OCI-LY1 (cell line): ENCODE measurements around the gene SBSN.

Source experiments
- H2AFZ ChIP-seq: fragments of 200-600 bp; sonication (generic), shearing (Covaris generic); 2 replicates; pipeline ENCODE4 v1.6.0; 2014; ENCODE audit warnings: antibody characterized with exemption, mild to moderate bottlenecking, low read length
- H3F3A ChIP-seq: fragments of 200-600 bp; sonication (generic), shearing (Covaris generic); 2 replicates; pipeline ENCODE4 v1.6.0; 2014; ENCODE audit warnings: mild to moderate bottlenecking, antibody characterized with exemption, low read length, moderate library complexity; ENCODE audit not compliant: insufficient read depth
- H3K27ac ChIP-seq: fragments of 200-600 bp; sonication (generic); 2 replicates; pipeline ENCODE4 v1.5.1; 2014; ENCODE audit warnings: low read length, mixed run types, mild to moderate bottlenecking, low read depth; ENCODE audit not compliant: poor library complexity, severe bottlenecking
- H3K27me3 ChIP-seq: fragments of 200-600 bp; sonication (generic); 2 replicates; pipeline ENCODE4 v1.6.0; 2014; ENCODE audit warnings: antibody characterized with exemption, mild to moderate bottlenecking, low read length, moderate library complexity; ENCODE audit not compliant: insufficient read depth
- H3K36me3 ChIP-seq: fragments of 200-600 bp; sonication (generic); 2 replicates; pipeline ENCODE4 v1.6.1; 2014; ENCODE audit warnings: mild to moderate bottlenecking, antibody characterized with exemption, low read length, moderate library complexity, mixed read lengths; ENCODE audit not compliant: insufficient read depth
- H3K4me1 ChIP-seq: fragments of 200-600 bp; sonication (generic); 2 replicates; pipeline ENCODE4 v1.5.1; 2014; ENCODE audit warnings: mild to moderate bottlenecking, low read length, moderate library complexity; ENCODE audit not compliant: insufficient read depth, severe bottlenecking
- H3K4me2 ChIP-seq: fragments of 200-600 bp; sonication (generic), shearing (Covaris generic); 2 replicates; pipeline ENCODE4 v1.6.1; 2014; ENCODE audit warnings: low read length
- H3K4me3 ChIP-seq: fragments of 200-600 bp; sonication (generic); 2 replicates; pipeline ENCODE4 v1.5.1; 2014; ENCODE audit warnings: low read length, low read depth, mild to moderate bottlenecking, mixed read lengths; ENCODE audit not compliant: poor library complexity, severe bottlenecking
- H3K79me2 ChIP-seq: fragments of 200-600 bp; shearing (Covaris generic); 2 replicates; pipeline ENCODE4 v1.6.1; 2016; ENCODE audit warnings: mixed run types, low read length, mixed read lengths; ENCODE audit not compliant: insufficient read depth
- H3K9ac ChIP-seq: fragments of 200-600 bp; sonication (generic), shearing (Covaris generic); 2 replicates; pipeline ENCODE4 v1.6.1; 2014; ENCODE audit warnings: mild to moderate bottlenecking, low read length, mixed read lengths
- H3K9me2 ChIP-seq: fragments of 200-600 bp; sonication (generic), shearing (Covaris generic); 2 replicates; pipeline ENCODE4 v1.6.1; 2014; ENCODE audit warnings: low read depth, mild to moderate bottlenecking, low read length, mixed read lengths
- H3K9me3 ChIP-seq: fragments of 200-600 bp; shearing (Covaris generic); 2 replicates; pipeline ENCODE4 v1.6.1; 2014; ENCODE audit warnings: low read length, mixed read lengths
- H4K20me1 ChIP-seq: fragments of 200-600 bp; sonication (generic), shearing (Covaris generic); 2 replicates; pipeline ENCODE4 v1.6.0; 2016; ENCODE audit warnings: mild to moderate bottlenecking, low read length; ENCODE audit not compliant: insufficient read depth
- EZH2 ChIP-seq: fragments of 200-600 bp; sonication (generic), shearing (Covaris generic); IDR thresholded peaks from 2 replicates; pipeline ENCODE4 v1.8.0; 2017; ENCODE audit warnings: borderline replicate concordance, mixed run types, mild to moderate bottlenecking, antibody characterized with exemption, low read length, moderate library complexity, mixed read lengths
- TF ChIP-seq, protein P1 (sequence below): fragments of 200-600 bp; sonication (generic), shearing (Covaris generic); IDR thresholded peaks from 2 replicates; pipeline ENCODE4 v1.5.1; 2017; ENCODE audit warnings: mild to moderate bottlenecking, antibody characterized with exemption, low read length, moderate library complexity, mixed read lengths

Gene SBSN

DNA sequence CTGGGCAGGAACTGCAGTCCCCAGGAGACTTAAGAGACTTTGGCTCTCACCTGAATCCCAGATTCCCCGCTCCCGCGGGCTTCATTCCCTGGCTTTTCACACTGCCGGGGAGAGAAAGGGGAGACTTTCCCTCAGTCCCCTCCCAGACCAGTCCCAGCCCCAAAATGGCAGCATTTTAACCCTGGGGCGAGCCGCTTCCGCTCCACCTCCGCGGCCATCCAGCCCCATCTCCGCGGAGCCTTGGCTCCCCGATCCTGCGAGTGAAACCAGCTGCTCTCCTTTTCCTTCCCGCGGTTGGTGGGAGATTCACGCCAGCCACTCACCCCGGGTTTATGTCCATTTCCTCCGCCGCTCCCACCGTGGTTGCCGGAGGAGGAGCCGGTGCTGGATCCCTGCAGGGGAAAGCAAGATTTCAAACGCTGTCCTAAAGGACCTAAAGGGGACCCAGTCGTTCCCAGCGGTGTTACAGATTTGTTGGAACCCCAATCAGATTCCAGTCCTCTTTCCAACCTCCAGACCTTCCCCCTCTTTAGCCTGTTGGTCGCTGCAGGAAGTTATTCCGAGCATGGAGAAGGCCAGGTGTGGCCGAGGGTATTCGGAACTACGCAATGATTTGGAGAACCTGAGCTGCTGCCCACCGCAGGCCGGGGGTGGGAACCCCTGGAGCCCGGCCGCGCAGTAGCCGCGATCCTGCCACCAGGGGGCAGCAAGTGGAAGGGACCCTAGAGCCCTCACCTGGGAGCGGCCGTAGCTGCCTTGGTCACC lies 18.1 kb downstream of the SBSN start:
- H3K9me3 ChIP-seq, result no peaks in the 10 kb centered on the region
- H3K4me3 ChIP-seq, result no peak overlapping the region
- no peaks in the 10 kb centered on the region for H3K4me1 ChIP-seq
- no peak overlapping the region for H3K4me2 ChIP-seq
- H3F3A ChIP-seq, result no peaks in the 10 kb centered on the region
- no peaks in the 10 kb centered on the region for H4K20me1 ChIP-seq
- H3K27ac ChIP-seq, result no peak overlapping the region
- H3K36me3 ChIP-seq, result no peaks in the 10 kb centered on the region
- no peak overlapping the region for H2AFZ ChIP-seq
- H3K9me2 ChIP-seq, result no peaks in the 10 kb centered on the region
- H3K79me2 ChIP-seq, result no peaks in the 10 kb centered on the region
- peaks cover 7% of the 10 kb centered on the region; the same call in 1 of the 2 replicates for H3K27me3 ChIP-seq
- H3K9ac ChIP-seq, result no peak overlapping the region
- no peak for TF ChIP-seq EZH2
- TF ChIP-seq, protein P1, sequence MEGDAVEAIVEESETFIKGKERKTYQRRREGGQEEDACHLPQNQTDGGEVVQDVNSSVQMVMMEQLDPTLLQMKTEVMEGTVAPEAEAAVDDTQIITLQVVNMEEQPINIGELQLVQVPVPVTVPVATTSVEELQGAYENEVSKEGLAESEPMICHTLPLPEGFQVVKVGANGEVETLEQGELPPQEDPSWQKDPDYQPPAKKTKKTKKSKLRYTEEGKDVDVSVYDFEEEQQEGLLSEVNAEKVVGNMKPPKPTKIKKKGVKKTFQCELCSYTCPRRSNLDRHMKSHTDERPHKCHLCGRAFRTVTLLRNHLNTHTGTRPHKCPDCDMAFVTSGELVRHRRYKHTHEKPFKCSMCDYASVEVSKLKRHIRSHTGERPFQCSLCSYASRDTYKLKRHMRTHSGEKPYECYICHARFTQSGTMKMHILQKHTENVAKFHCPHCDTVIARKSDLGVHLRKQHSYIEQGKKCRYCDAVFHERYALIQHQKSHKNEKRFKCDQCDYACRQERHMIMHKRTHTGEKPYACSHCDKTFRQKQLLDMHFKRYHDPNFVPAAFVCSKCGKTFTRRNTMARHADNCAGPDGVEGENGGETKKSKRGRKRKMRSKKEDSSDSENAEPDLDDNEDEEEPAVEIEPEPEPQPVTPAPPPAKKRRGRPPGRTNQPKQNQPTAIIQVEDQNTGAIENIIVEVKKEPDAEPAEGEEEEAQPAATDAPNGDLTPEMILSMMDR, result peak; percentile 90

DNA sequence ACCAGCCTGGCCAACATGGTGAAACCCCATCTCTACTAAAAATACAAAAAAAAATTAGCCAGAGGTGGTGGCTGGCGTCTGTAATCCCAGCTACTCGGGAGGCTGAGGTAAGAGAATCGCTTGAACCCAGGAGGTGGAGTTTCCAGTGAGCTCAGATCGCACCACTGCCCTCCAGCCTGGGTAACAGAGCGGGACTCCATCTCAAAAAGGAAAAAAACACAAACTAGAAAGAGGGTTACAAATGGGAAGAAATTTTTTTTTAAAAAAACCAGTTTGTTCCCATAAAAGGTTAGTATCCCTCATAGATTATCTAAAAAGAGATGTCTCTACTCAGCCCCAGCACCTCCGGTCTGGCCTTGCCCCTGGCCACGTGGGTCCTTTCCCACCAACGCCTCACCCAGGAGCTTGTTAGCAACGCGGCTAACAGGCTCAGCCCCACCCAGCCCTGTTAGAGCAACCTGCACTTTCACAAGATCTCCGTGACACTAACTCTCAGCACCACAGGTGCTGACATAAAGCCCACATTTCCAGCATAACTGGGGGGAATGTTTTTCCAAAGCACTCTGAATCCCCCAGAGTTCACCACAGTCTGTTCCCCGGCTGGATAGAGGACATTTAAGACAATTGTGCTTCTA lies 19.0 kb downstream of the SBSN start:
- no peaks in the 10 kb centered on the region for H3K79me2 ChIP-seq
- TF ChIP-seq EZH2, result no peak
- TF ChIP-seq, protein P1, result no peak
- no peak overlapping the region for H3K9ac ChIP-seq
- no peaks in the 10 kb centered on the region for H3K9me2 ChIP-seq
- no peak overlapping the region for H3K4me2 ChIP-seq
- H3K36me3 ChIP-seq, result no peaks in the 10 kb centered on the region
- no peak overlapping the region for H2AFZ ChIP-seq
- H3K4me1 ChIP-seq, result no peaks in the 10 kb centered on the region
- no peaks in the 10 kb centered on the region for H3F3A ChIP-seq
- no peaks in the 10 kb centered on the region for H3K9me3 ChIP-seq
- H3K27ac ChIP-seq, result no peak overlapping the region
- H3K27me3 ChIP-seq, result peaks cover 7% of the 10 kb centered on the region; the same call in 1 of the 2 replicates
- H3K4me3 ChIP-seq, result no peak overlapping the region
- H4K20me1 ChIP-seq, result no peaks in the 10 kb centered on the region

DNA sequence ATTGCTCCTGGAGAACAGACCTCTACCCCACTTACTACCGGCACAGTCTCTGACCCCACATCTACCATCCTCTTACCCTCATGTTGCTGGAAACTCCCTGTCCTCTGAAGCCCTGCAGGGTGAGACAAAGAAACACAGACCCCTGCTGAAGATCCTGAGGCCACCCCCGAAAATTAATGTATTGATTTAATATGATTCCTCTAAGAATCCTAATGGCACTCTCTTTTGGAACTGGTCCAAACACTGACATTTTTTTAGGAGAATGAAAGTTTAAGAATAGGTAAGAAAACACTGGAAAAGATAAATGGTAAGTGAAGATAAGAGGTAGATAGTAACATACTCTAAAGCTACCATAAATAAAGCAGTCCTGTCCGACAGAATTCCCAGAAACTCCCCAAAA lies 20.0 kb downstream of the SBSN start:
- TF ChIP-seq, protein P1, result no peak
- TF ChIP-seq EZH2, result no peak
- Histone ChIP-seq H2AFZ (no peak overlapping the region), H4K20me1 (no peaks in the 10 kb centered on the region), H3K4me2 (no peak overlapping the region), H3K79me2 (no peaks in the 10 kb centered on the region), H3K4me3 (no peak overlapping the region), H3K4me1 (no peaks in the 10 kb centered on the region), H3K36me3 (no peaks in the 10 kb centered on the region), H3K27ac (no peak overlapping the region), H3K9me2 (no peaks in the 10 kb centered on the region), H3K9me3 (no peaks in the 10 kb centered on the region), H3F3A (no peaks in the 10 kb centered on the region), H3K27me3 (peaks cover 7% of the 10 kb centered on the region; the same call in 1 of the 2 replicates), H3K9ac (no peak overlapping the region)
